ENCODE data around the gene APOA1. TPM values are rescaled to one million over a fixed set of nuclear protein-coding genes. Genes with fewer than 3 reads are reported as not detected.
A peak's percentile ranks its signal among the peaks of the same experiment; 100 is the strongest.
"Not testable (repeated sequence)": the region's sequence is repeated elsewhere in the genome, so short reads cannot be mapped to it uniquely, and the experiment has no call there.

Gene APOA1
- total RNA-seq, 6 experiments from 2014 or later = not detected

DNA sequence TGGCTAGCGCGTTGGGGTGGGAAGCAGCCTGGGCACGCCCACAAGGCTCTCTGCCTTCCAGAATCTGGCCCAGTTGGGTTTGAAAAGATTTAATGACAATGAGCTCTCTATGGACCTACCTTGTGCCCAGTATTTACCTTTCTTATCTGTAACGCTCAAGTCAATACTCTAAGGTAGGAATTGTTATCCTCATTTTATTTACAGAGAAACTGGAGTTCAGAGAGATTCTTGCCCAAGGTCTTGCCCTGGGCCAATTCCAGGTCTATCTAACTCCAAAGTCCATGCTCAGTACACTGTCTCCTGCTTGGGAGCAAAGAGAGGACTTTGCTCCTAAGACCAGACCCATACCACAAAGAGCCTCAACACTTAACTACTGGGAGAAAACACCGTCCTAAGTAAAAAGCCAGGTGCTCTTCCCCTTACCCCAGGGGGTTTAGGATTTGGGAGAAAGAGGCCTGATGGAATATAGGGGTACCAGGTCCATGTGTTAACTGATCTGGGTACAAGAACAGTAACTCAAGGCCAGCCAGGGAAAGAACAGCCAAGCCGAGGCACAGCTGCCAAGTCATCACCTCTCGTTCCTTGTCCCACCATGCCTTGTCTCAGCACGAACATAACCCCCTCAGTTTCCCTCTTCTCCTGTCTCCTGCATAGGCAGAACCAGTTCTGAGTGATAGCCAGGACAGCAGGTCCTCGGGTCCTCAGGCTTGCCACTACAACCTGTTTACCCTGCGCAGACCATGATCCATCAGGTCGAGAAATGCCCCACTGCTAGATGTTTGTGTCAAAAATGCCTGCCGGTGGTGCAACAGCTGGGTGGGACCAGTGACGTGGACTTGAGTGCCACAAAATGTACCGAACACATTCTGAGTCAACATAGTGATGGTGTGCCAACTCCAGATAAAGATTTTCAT, 28.9 kb downstream of the APOA1 start:
- H3K27ac Mint-ChIP-seq = peak overlapping the region; percentile 93
- peaks cover 32% of the 10 kb centered on the region for H3K4me1 Mint-ChIP-seq (ENCODE audit: low read depth)
- no peaks in the 10 kb centered on the region for H3K9me3 Mint-ChIP-seq
- TF ChIP-seq CTCF (IDR thresholded peaks at IDR 0.05) = no peak
- no peaks in the 10 kb centered on the region; the same call in none of the 2 replicates for H3K27me3 Mint-ChIP-seq (ENCODE audit: insufficient read depth)
- peak overlapping the region; percentile 62 for H3K4me3 Mint-ChIP-seq
- DNase-seq = peak; percentile 54
- H3K36me3 Mint-ChIP-seq (ENCODE audit: low read depth) = peaks cover 4% of the 10 kb centered on the region

GRCh38 chr11:116807601-116808261, 29.7 kb downstream of the APOA1 start:
- no peaks in the 10 kb centered on the region; the same call in none of the 2 replicates for H3K27me3 Mint-ChIP-seq (ENCODE audit: insufficient read depth)
- H3K4me3 Mint-ChIP-seq = no peak overlapping the region
- H3K27ac Mint-ChIP-seq = peak overlapping the region; percentile 58; the same call in 1 of the 2 replicates
- no peaks in the 10 kb centered on the region for H3K9me3 Mint-ChIP-seq
- peaks cover 32% of the 10 kb centered on the region for H3K4me1 Mint-ChIP-seq (ENCODE audit: low read depth)
- DNase-seq = no peak
- TF ChIP-seq CTCF (IDR thresholded peaks at IDR 0.05) = no peak
- H3K36me3 Mint-ChIP-seq (ENCODE audit: low read depth) = peaks cover 4% of the 10 kb centered on the region

GRCh38 chr11:116804001-116804400, 33.4 kb downstream of the APOA1 start:
- Mint-ChIP-seq H3K27me3 (ENCODE audit: insufficient read depth) (no peaks in the 10 kb centered on the region; the same call in 1 of the 2 replicates), H3K4me1 (ENCODE audit: low read depth) (peaks cover 21% of the 10 kb centered on the region), H3K36me3 (ENCODE audit: low read depth) (peaks cover 2% of the 10 kb centered on the region), H3K4me3 (no peak overlapping the region), H3K9me3 (no peaks in the 10 kb centered on the region), H3K27ac (no peak overlapping the region)
- no peak for DNase-seq
- no peak for TF ChIP-seq CTCF (IDR thresholded peaks at IDR 0.05)

GRCh38 chr11:116801662-116802061, 35.8 kb downstream of the APOA1 start:
- DNase-seq; H3K9me3 Mint-ChIP-seq; H3K27me3 Mint-ChIP-seq (ENCODE audit: insufficient read depth); H3K36me3 Mint-ChIP-seq (ENCODE audit: low read depth); H3K27ac Mint-ChIP-seq; H3K4me1 Mint-ChIP-seq (ENCODE audit: low read depth); H3K4me3 Mint-ChIP-seq: not testable (repeated sequence)

- Mint-ChIP-seq H3K27ac (no peak overlapping the region), H3K27me3 (ENCODE audit: insufficient read depth) (no peaks in the 10 kb centered on the region; the same call in none of the 2 replicates), H3K36me3 (ENCODE audit: low read depth) (no peaks in the 10 kb centered on the region), H3K9me3 (no peaks in the 10 kb centered on the region), H3K4me3 (no peak overlapping the region), H3K4me1 (ENCODE audit: low read depth) (no peaks in the 10 kb centered on the region)
- TF ChIP-seq CTCF (IDR thresholded peaks at IDR 0.05) = no peak
- no peak for DNase-seq
Observed at GRCh38 chr11:116800610-116801009, 36.8 kb downstream of the APOA1 start.

- H3K4me1 Mint-ChIP-seq (ENCODE audit: low read depth) = peaks cover 10% of the 10 kb centered on the region
- TF ChIP-seq CTCF (IDR thresholded peaks at IDR 0.05) = no peak
- H3K9me3 Mint-ChIP-seq = no peaks in the 10 kb centered on the region
- H3K4me3 Mint-ChIP-seq = no peak overlapping the region
- no peaks in the 10 kb centered on the region; the same call in none of the 2 replicates for H3K27me3 Mint-ChIP-seq (ENCODE audit: insufficient read depth)
- H3K36me3 Mint-ChIP-seq (ENCODE audit: low read depth) = no peaks in the 10 kb centered on the region
- H3K27ac Mint-ChIP-seq = no peak overlapping the region
- DNase-seq = no peak
Observed at GRCh38 chr11:116798368-116798767, 39.1 kb downstream of the APOA1 start.

Data from HFFc6 (cell line).